Skeletal muscle tissue (tissue), 4 donors: ENCODE measurements around the gene CD47. TPM values are rescaled to one million over a fixed set of nuclear protein-coding genes. Genes with fewer than 3 reads are reported as not detected.

Source experiments
- H3K27ac ChIP-seq: one replicate; pipeline ENCODE4 v1.7.0; 2013; ENCODE audit warnings: mild to moderate bottlenecking, low read depth, low read length, inconsistent platforms
- H3K27me3 ChIP-seq, 3 donors: one replicate each; pipeline ENCODE4 v1.7.0; 2013; ENCODE audit warnings: low read length in 3 of 3; ENCODE audit not compliant: control insufficient read depth in 3 of 3, insufficient read depth in 3 of 3
- H3K36me3 ChIP-seq, 3 donors: one replicate each; pipeline ENCODE4 v1.7.0; 2013; ENCODE audit warnings: low read length in 3 of 3; ENCODE audit not compliant: control insufficient read depth in 3 of 3, insufficient read depth in 3 of 3
- H3K4me1 ChIP-seq, 3 donors: one replicate each; pipeline ENCODE4 v1.7.0; 2013; ENCODE audit warnings: low read length in 3 of 3, mild to moderate bottlenecking in 3 of 3; ENCODE audit not compliant: control insufficient read depth in 3 of 3, insufficient read depth in 3 of 3
- H3K4me3 ChIP-seq, 3 donors: one replicate each; pipeline ENCODE4 v1.7.0; 2013; ENCODE audit warnings: low read length in 3 of 3
- H3K9ac ChIP-seq, 3 donors: one replicate each; pipeline ENCODE4 v1.7.0; 2013; ENCODE audit warnings: low read length in 3 of 3, mild to moderate bottlenecking in 3 of 3, moderate library complexity in 2 of 3, low read depth in 1 of 3
- H3K9me3 ChIP-seq, 3 donors: one replicate each; pipeline ENCODE4 v1.7.0; 2013; ENCODE audit warnings: low read length in 3 of 3; ENCODE audit not compliant: control insufficient read depth in 3 of 3
- total RNA-seq: library from RNA; depleted of rRNA; stranded (reverse); fragments of >200 nt; gene quantifications from one replicate; pipeline ENCODE4 v1.2.3, GENCODE V29; 2014
- donor health status: Osteomylitis.

Gene CD47
- total RNA-seq, 1 donor from 2014 or later: 52.7 TPM

DNA sequence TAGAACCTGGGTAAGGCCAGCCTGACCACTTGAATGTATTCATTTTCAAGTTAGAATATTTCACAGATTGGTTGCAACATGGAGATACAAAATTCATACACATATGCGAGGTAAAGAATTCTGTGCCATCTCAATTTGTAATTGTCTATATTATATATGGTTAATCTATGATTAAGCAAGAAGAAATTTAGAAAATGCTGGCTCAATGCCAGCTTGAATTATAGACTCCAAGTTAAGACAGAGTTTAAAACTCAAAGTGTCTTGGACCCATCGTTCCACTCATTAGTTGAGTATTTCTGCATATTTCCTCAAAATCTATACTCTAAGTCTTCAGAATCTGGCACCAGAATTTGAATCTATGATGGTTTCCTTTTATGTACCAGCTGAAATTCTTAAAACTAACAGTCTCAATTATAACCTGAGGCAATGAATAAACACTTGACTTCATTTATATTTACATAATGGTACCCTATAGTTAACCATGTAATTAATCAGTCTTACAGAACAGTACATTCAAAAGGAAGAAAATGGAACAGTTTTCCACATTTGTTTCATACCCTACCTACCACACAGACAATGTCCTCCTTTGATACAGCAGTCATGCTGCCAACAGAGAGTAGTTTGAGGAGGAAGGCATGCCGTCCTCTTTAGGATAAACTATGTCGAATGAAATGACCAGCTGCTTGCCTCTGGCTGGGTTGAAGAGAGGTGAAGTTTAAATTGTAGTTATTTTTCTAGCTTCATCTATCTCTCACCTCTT, 95.7 kb downstream of the CD47 start:
- Histone ChIP-seq H3K27ac (no peak overlapping the region), H3K36me3 (no peaks in the 10 kb centered on the region), H3K4me1 (no peaks in the 10 kb centered on the region), H3K27me3 (no peaks in the 10 kb centered on the region), H3K9me3 (no peaks in the 10 kb centered on the region), H3K9ac (no peak overlapping the region), H3K4me3 (no peak overlapping the region)

DNA sequence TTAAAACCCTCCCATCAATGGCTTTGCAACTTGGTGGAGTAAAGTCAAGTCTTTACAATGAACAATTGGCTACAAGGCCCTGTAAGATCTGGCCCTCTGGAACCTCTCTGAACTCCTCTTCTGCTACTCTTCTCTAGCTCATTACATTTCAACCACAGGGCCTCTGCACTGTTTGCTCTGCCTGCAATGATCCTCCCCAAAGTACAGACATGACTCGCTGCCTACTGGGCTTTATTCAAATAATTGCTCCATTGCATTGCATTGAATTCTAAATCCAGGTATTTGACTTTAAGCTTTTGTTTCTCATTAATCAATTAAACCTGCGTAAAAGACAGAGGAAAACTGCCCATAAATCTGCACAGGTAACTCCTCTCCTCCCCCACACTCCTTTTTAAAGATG, 96.7 kb downstream of the CD47 start:
- H3K4me3 ChIP-seq: no peak overlapping the region
- H3K9ac ChIP-seq: no peak overlapping the region
- no peaks in the 10 kb centered on the region for H3K27me3 ChIP-seq
- no peaks in the 10 kb centered on the region for H3K4me1 ChIP-seq
- H3K9me3 ChIP-seq: no peaks in the 10 kb centered on the region
- H3K36me3 ChIP-seq: no peaks in the 10 kb centered on the region
- H3K27ac ChIP-seq: no peak overlapping the region

DNA sequence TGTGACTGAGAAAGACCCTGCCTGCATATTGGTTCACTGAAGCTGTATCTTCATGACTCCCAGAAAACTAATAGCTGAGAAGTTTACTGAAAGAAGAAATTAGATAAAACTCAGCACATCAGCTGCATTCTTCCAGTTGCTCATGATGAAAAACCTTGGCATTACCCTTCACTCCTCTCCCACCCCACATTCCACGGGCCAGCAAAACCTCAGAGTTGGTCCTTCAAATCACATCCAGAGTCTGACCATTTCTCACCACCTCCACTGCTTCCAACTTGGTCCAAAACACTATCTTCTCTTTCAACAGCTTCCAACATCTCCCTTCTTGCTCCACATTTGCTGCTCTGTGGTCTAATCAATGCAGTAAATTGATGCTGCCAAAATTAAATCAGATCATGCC, 97.1 kb downstream of the CD47 start:
- H3K36me3 ChIP-seq: no peaks in the 10 kb centered on the region
- no peaks in the 10 kb centered on the region for H3K9me3 ChIP-seq
- no peak overlapping the region for H3K27ac ChIP-seq
- H3K9ac ChIP-seq: no peak overlapping the region
- H3K4me1 ChIP-seq: no peaks in the 10 kb centered on the region
- no peak overlapping the region for H3K4me3 ChIP-seq
- H3K27me3 ChIP-seq: no peaks in the 10 kb centered on the region

Other genes starting within 250 kb of the CD47 start
- gene IFT57, start 131.4 kb upstream of the CD47 start, total RNA-seq: 11.5 TPM
- not detected for gene HHLA2, start 205.5 kb upstream of the CD47 start, total RNA-seq